Endothelial cell of umbilical vein (primary cell): ENCODE results near the gene EFHC2. TPM values are rescaled to one million over a fixed set of nuclear protein-coding genes. Genes with fewer than 3 reads are reported as not detected.

Experiments
- BruUV-seq: library from RNA; stranded (reverse); fragments of 400-500 nt; replicated peaks from 2 replicates; lab custom pipeline; 2021; lab: Mats Ljungman, UMichigan
- CTCF ChIA-PET: fragments of 300-600, 350-600 bp; sonication (Branson Sonifier 250); formaldehyde crosslinking; loops from one replicate; lab custom pipeline; 2021; ENCODE audit warnings: antibody characterized with exemption, inconsistent platforms; lab: Charles Lee
- POLR2A ChIA-PET: fragments of 300-600, 350-600 bp; sonication (Branson Sonifier 250); formaldehyde crosslinking; loops from one replicate; lab custom pipeline; 2021; ENCODE audit warnings: antibody characterized with exemption, inconsistent platforms; lab: Charles Lee
- DNase-seq: peaks from one replicate; pipeline ENCODE4 v3.0.0-alpha.2; 2011; ENCODE audit warnings: low read depth, low spot score
- FAIRE-seq: peaks from 2 replicates; lab custom pipeline; 2011; peaks lifted over from hg19 to GRCh38; lab: Jason Lieb, UNC
- H2AFZ ChIP-seq: 2 replicates; pipeline ENCODE4 v1.6.0; 2012; ENCODE audit warnings: low read depth, low read length, control low read depth, inconsistent platforms
- H3K27ac ChIP-seq: 2 replicates; pipeline ENCODE4 v1.5.1; 2011; ENCODE audit warnings: low read depth, mild to moderate bottlenecking, control low read depth, low read length, moderate library complexity; ENCODE audit not compliant: insufficient read depth
- H3K27me3 ChIP-seq, 2 experiments: 2 replicates each; pipeline versions ENCODE4 v1.6.0 to v1.6.1; 2011; ENCODE audit warnings: low read length in 2 of 2, mixed read lengths in 1 of 2; ENCODE audit not compliant: control insufficient read depth in 2 of 2, insufficient read depth in 2 of 2
- H3K36me3 ChIP-seq, 2 experiments: 2 replicates in 1 of 2; 3 replicates in 1 of 2; pipeline ENCODE4 v1.5.1; 2011; ENCODE audit warnings: low read length in 2 of 2, mild to moderate bottlenecking in 1 of 2, moderate library complexity in 1 of 2; ENCODE audit not compliant: control insufficient read depth in 2 of 2, insufficient read depth in 2 of 2; ENCODE audit errors: extremely low read depth in 1 of 2
- H3K4me1 ChIP-seq: 3 replicates; pipeline ENCODE4 v1.5.1; 2011; ENCODE audit warnings: mild to moderate bottlenecking, low read length; ENCODE audit not compliant: control insufficient read depth, insufficient read depth; ENCODE audit errors: extremely low read depth
- H3K4me2 ChIP-seq: 2 replicates; pipeline ENCODE4 v1.6.1; 2011; ENCODE audit warnings: low read length, control low read depth, mixed read lengths; ENCODE audit not compliant: insufficient read depth
- H3K4me3 ChIP-seq, 3 experiments: fragments of 200-600 bp in 1 of 3; sonication (generic), shearing (Covaris generic) in 1 of 3; replicated peaks in 1 of 3; 2 replicates each; pipeline ENCODE4 v1.5.1; 2011 to 2016; ENCODE audit warnings: control low read depth in 3 of 3, low read length in 3 of 3, mild to moderate bottlenecking in 2 of 3, inconsistent platforms in 1 of 3, low read depth in 1 of 3, moderate library complexity in 1 of 3; ENCODE audit not compliant: insufficient read depth in 1 of 3
- H3K79me2 ChIP-seq: 2 replicates; pipeline ENCODE4 v1.6.0; 2012; ENCODE audit warnings: low read length, inconsistent platforms; ENCODE audit not compliant: control insufficient read depth, insufficient read depth
- H3K9ac ChIP-seq: replicated peaks from 2 replicates; pipeline ENCODE3; 2011; ENCODE audit warnings: low read length, control low read depth; ENCODE audit not compliant: insufficient read depth; ENCODE audit errors: extremely low read depth
- H3K9me1 ChIP-seq: replicated peaks from 3 replicates; pipeline ENCODE4 v1.6.0; 2011; ENCODE audit warnings: mild to moderate bottlenecking, low read length; ENCODE audit not compliant: control insufficient read depth, insufficient read depth; ENCODE audit errors: extremely low read depth
- H3K9me3 ChIP-seq: replicated peaks from 2 replicates; pipeline ENCODE4 v1.5.1; 2012; ENCODE audit warnings: low read length, inconsistent platforms; ENCODE audit not compliant: control insufficient read depth, insufficient read depth
- H4K20me1 ChIP-seq: replicated peaks from 2 replicates; pipeline ENCODE3; 2011; ENCODE audit warnings: mild to moderate bottlenecking, low read length; ENCODE audit not compliant: control insufficient read depth, insufficient read depth; ENCODE audit errors: extremely low read depth
- EZH2 ChIP-seq: IDR thresholded peaks from 2 replicates; pipeline ENCODE4 v1.6.1; 2012; ENCODE audit warnings: borderline replicate concordance, low read depth, mild to moderate bottlenecking, moderate library complexity, low read length, inconsistent platforms; ENCODE audit not compliant: severe bottlenecking
- FOS ChIP-seq: IDR thresholded peaks from 2 replicates; pipeline ENCODE4 v1.6.1; 2011; ENCODE audit warnings: mild to moderate bottlenecking, low read length, moderate library complexity, borderline replicate concordance; ENCODE audit not compliant: insufficient read depth
- GATA2 ChIP-seq: IDR thresholded peaks from 2 replicates; pipeline ENCODE4 v1.7.0; 2011; ENCODE audit warnings: low read depth, mild to moderate bottlenecking, moderate library complexity, mixed read lengths, low read length; ENCODE audit not compliant: insufficient read length, insufficient read depth
- JUN ChIP-seq: IDR thresholded peaks from 2 replicates; pipeline ENCODE4 v1.6.1; 2011; ENCODE audit warnings: borderline replicate concordance, low read depth; ENCODE audit not compliant: insufficient read length, insufficient read depth
- MAX ChIP-seq: IDR thresholded peaks from 2 replicates; pipeline ENCODE4 v1.6.1; 2011; ENCODE audit not compliant: insufficient read depth, insufficient read length
- MYC ChIP-seq: IDR thresholded peaks from one replicate; pipeline ENCODE4 v1.6.1; 2011; ENCODE audit warnings: mild to moderate bottlenecking, low read depth, low read length
- POLR2A ChIP-seq: IDR thresholded peaks from 2 replicates; pipeline ENCODE4 v1.6.1; 2012; ENCODE audit warnings: low read depth, mild to moderate bottlenecking, control low read depth, low read length
- POLR2AphosphoS5 ChIP-seq: IDR thresholded peaks from 2 replicates; pipeline ENCODE4 v1.6.1; 2012; ENCODE audit warnings: low read depth, mild to moderate bottlenecking, control low read depth, low read length, moderate library complexity; ENCODE audit not compliant: insufficient read depth
- dilution Hi-C: fragments of 300-500 bp; cut with MboI; formaldehyde crosslinking; loops from one replicate; pipeline ENCODE4 v1.15.0; 2019; ENCODE audit warnings: low sequenced_read_pairs; ENCODE audit not compliant: extremely low pct_ligation_motif_present
- intact Hi-C: fragments of 100-400 bp; cut with micrococcal nuclease; formaldehyde crosslinking; loops from one replicate; pipeline ENCODE4 v1.10.0; 2022
- polyA plus RNA-seq, 4 experiments: library from polyadenylated mRNA; depleted of rRNA in 3 of 4; stranded (reverse) in 3 of 4; unstranded in 1 of 4; fragments of >200 nt; gene quantifications; 2 replicates each; pipeline versions ENCODE4 v1.2.1 to v1.2.3, GENCODE V29; 2011 to 2012; ENCODE audit warnings: missing spikeins in 1 of 4
- total RNA-seq: library from RNA; stranded (reverse); gene quantifications from 2 replicates; pipeline ENCODE4 v1.2.3, GENCODE V29; 2021
- TF ChIP-seq, protein P1 (sequence below), 2 donors: IDR thresholded peaks; 1 replicate in 1 of 2; 2 replicates in 1 of 2; pipeline ENCODE4 v1.5.1; 2011; ENCODE audit warnings: low read length in 2 of 2, mild to moderate bottlenecking in 2 of 2, moderate library complexity in 2 of 2, control low read depth in 1 of 2, inconsistent platforms in 1 of 2, low read depth in 1 of 2; ENCODE audit not compliant: insufficient read depth in 1 of 2; ENCODE audit errors: extremely low read depth in 1 of 2

The EFHC2 gene
- total and polyA plus RNA-seq, 2 donors (not counting 3 experiments of a cell fraction or from before 2014, with no cell fraction given) = not detected

- dilution Hi-C loops = no loop called here
- H3K79me2 ChIP-seq = no peaks in the 10 kb centered on the region
- BruUV-seq = no TSS peak
- DNase-seq = no peak
- no peak overlapping the region for H3K4me3 ChIP-seq
- intact Hi-C loops = loop anchor here (2.0 kb wide), 1 partner anchor 409 kb away; no protein-coding TSS in a partner anchor
- POLR2A ChIA-PET = no interaction called here
- H3K4me2 ChIP-seq = no peak overlapping the region
- no peak overlapping the region for H3K9ac ChIP-seq
- no peak overlapping the region for H2AFZ ChIP-seq
- no peaks in the 10 kb centered on the region for H4K20me1 ChIP-seq
- H3K9me1 ChIP-seq = no peaks in the 10 kb centered on the region
- no peak overlapping the region for H3K27ac ChIP-seq
- no peak for FAIRE-seq
- H3K4me1 ChIP-seq = no peaks in the 10 kb centered on the region
- no peaks in the 10 kb centered on the region for H3K27me3 ChIP-seq
- H3K36me3 ChIP-seq = no peaks in the 10 kb centered on the region
- CTCF ChIA-PET = interaction anchor here (2.9 to 5.0 kb wide), 2 partner anchors 288 to 411 kb away, joined by 52 to 115 read pairs; no protein-coding TSS in a partner anchor
- TF ChIP-seq MYC (no peak), JUN (no peak), EZH2 (no peak), GATA2 (no peak), POLR2AphosphoS5 (no peak), FOS (no peak), POLR2A (no peak), MAX (no peak)
- TF ChIP-seq, protein P1, sequence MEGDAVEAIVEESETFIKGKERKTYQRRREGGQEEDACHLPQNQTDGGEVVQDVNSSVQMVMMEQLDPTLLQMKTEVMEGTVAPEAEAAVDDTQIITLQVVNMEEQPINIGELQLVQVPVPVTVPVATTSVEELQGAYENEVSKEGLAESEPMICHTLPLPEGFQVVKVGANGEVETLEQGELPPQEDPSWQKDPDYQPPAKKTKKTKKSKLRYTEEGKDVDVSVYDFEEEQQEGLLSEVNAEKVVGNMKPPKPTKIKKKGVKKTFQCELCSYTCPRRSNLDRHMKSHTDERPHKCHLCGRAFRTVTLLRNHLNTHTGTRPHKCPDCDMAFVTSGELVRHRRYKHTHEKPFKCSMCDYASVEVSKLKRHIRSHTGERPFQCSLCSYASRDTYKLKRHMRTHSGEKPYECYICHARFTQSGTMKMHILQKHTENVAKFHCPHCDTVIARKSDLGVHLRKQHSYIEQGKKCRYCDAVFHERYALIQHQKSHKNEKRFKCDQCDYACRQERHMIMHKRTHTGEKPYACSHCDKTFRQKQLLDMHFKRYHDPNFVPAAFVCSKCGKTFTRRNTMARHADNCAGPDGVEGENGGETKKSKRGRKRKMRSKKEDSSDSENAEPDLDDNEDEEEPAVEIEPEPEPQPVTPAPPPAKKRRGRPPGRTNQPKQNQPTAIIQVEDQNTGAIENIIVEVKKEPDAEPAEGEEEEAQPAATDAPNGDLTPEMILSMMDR (IDR thresholded peaks at IDR 0.05; ENCODE audit: extremely low read depth in 1 of 2, insufficient read depth in 1 of 2, low read depth in 1 of 2, low read length in 2 of 2) = no peak
- no peaks in the 10 kb centered on the region for H3K9me3 ChIP-seq
Measured at GRCh38 chrX:44245733-44246132, 97.7 kb downstream of the EFHC2 start.
